H1 (cell line): ENCODE results near the gene TRAPPC2L. TPM values are rescaled to one million over a fixed set of nuclear protein-coding genes. Genes with fewer than 3 reads are reported as not detected.

ENCODE experiments used
- CTCF ChIA-PET: fragments of 300-600 bp; sonication (Branson Sonifier 250); formaldehyde crosslinking; loops from one replicate; lab custom pipeline; 2021; ENCODE audit not compliant: partially characterized antibody; lab: Charles Lee
- POLR2A ChIA-PET: fragments of 300-600 bp; sonication (Branson Sonifier 250); formaldehyde crosslinking; loops from one replicate; lab custom pipeline; 2021; ENCODE audit warnings: inconsistent platforms; ENCODE audit not compliant: partially characterized antibody; lab: Charles Lee
- DNase-seq, 2 experiments: peaks; one replicate each; pipeline versions ENCODE4 v3.0.0 to v3.0.0-alpha.2; 2010 to 2022; ENCODE audit warnings: low spot score in 2 of 2, low read depth in 1 of 2, mixed read lengths in 1 of 2
- FAIRE-seq: peaks from 2 replicates; lab custom pipeline; 2011; peaks lifted over from hg19 to GRCh38; lab: Jason Lieb, UNC
- H2AFZ ChIP-seq: 2 replicates; pipeline ENCODE4 v1.8.1; 2012; ENCODE audit warnings: low read length, inconsistent platforms
- H2AK5ac ChIP-seq: 2 replicates; pipeline ENCODE4 v1.6.1; 2013; ENCODE audit warnings: low read depth, low read length
- H2BK120ac ChIP-seq: replicated peaks from 2 replicates; pipeline ENCODE3; 2013; ENCODE audit warnings: low read depth, low read length, inconsistent platforms
- H2BK12ac ChIP-seq: 2 replicates; pipeline ENCODE4 v1.6.1; 2013; ENCODE audit warnings: low read depth, low read length
- H2BK15ac ChIP-seq: 2 replicates; pipeline ENCODE4 v1.6.1; 2013; ENCODE audit warnings: low read length
- H2BK20ac ChIP-seq: 2 replicates; pipeline ENCODE4 v1.6.1; 2013; ENCODE audit warnings: low read length
- H2BK5ac ChIP-seq: 2 replicates; pipeline ENCODE4 v1.6.1; 2013; ENCODE audit warnings: low read depth, low read length
- H3K14ac ChIP-seq: 2 replicates; pipeline ENCODE4 v1.6.1; 2013; ENCODE audit warnings: inconsistent platforms; ENCODE audit not compliant: insufficient read length
- H3K18ac ChIP-seq: 2 replicates; pipeline ENCODE4 v1.6.1; 2013; ENCODE audit warnings: low read length; ENCODE audit errors: extremely low read depth
- H3K23ac ChIP-seq: 2 replicates; pipeline ENCODE4 v1.6.1; 2013; ENCODE audit warnings: inconsistent platforms; ENCODE audit not compliant: insufficient read length
- H3K23me2 ChIP-seq: 2 replicates; pipeline ENCODE4 v1.6.1; 2013; ENCODE audit warnings: low read depth, low read length
- H3K27ac ChIP-seq: 2 replicates; pipeline ENCODE4 v1.6.1; 2011; ENCODE audit warnings: low read depth, low read length, inconsistent platforms
- H3K27me3 ChIP-seq, 4 experiments: replicated peaks in 1 of 4; 1 replicate in 1 of 4; 2 replicates in 3 of 4; pipeline versions ENCODE4 v1.6.1 to v1.8.1; 2011 to 2013; ENCODE audit warnings: low read length in 3 of 4, mild to moderate bottlenecking in 3 of 4, inconsistent platforms in 2 of 4, mixed read lengths in 2 of 4, moderate library complexity in 1 of 4; ENCODE audit not compliant: control insufficient read depth in 3 of 4, insufficient read depth in 3 of 4; ENCODE audit errors: extremely low read depth in 1 of 4
- H3K36me3 ChIP-seq, 4 experiments: 2 replicates each; pipeline versions ENCODE4 v1.6.1 to v1.8.1; 2011 to 2013; ENCODE audit warnings: mild to moderate bottlenecking in 4 of 4, low read length in 3 of 4, moderate library complexity in 2 of 4, control low read depth in 1 of 4, inconsistent platforms in 1 of 4; ENCODE audit not compliant: insufficient read depth in 4 of 4, control insufficient read depth in 2 of 4
- H3K4ac ChIP-seq: replicated peaks from 2 replicates; pipeline ENCODE3; 2013; ENCODE audit warnings: low read length, low read depth, mixed read lengths, inconsistent platforms; ENCODE audit not compliant: insufficient read length
- H3K4me1 ChIP-seq, 4 experiments: replicated peaks in 1 of 4; 1 replicate in 1 of 4; 2 replicates in 3 of 4; pipeline versions ENCODE4 v1.6.1 to v1.8.1; 2011 to 2013; ENCODE audit warnings: low read length in 3 of 4, inconsistent platforms in 2 of 4, mixed read lengths in 1 of 4; ENCODE audit not compliant: insufficient read depth in 4 of 4, control insufficient read depth in 3 of 4
- H3K4me2 ChIP-seq, 2 experiments: 2 replicates each; pipeline versions ENCODE4 v1.6.1 to v1.8.1; 2011 to 2013; ENCODE audit warnings: low read depth in 2 of 2, low read length in 2 of 2, control low read depth in 1 of 2, inconsistent platforms in 1 of 2, mild to moderate bottlenecking in 1 of 2; ENCODE audit not compliant: insufficient read depth in 1 of 2
- H3K4me3 ChIP-seq, 4 experiments: fragments of 200-600, 300-600 bp in 1 of 4; sonication (generic), shearing (Covaris generic), sonication (Bioruptor Twin) in 1 of 4; 2 replicates each; pipeline versions ENCODE4 v1.5.1 to v1.8.1; 2011 to 2016; ENCODE audit warnings: low read length in 4 of 4, low read depth in 3 of 4, control low read depth in 2 of 4, inconsistent platforms in 2 of 4, mild to moderate bottlenecking in 2 of 4, mixed read lengths in 1 of 4, moderate library complexity in 1 of 4; ENCODE audit not compliant: insufficient read depth in 2 of 4; ENCODE audit errors: extremely low read depth in 1 of 4
- H3K56ac ChIP-seq: replicated peaks from 2 replicates; pipeline ENCODE3; 2013; ENCODE audit warnings: low read depth, mild to moderate bottlenecking, mixed read lengths, low read length, inconsistent platforms; ENCODE audit not compliant: insufficient read length
- H3K79me1 ChIP-seq: 2 replicates; pipeline ENCODE4 v1.6.1; 2013; ENCODE audit warnings: low read depth, low read length, control low read depth
- H3K79me2 ChIP-seq, 2 experiments: 2 replicates each; pipeline versions ENCODE4 v1.6.1 to v1.8.1; 2012 to 2013; ENCODE audit warnings: low read length in 2 of 2, mild to moderate bottlenecking in 2 of 2, inconsistent platforms in 1 of 2; ENCODE audit not compliant: insufficient read depth in 2 of 2, control insufficient read depth in 1 of 2
- H3K9ac ChIP-seq, 4 experiments: replicated peaks in 1 of 4; 1 replicate in 1 of 4; 2 replicates in 3 of 4; pipeline versions ENCODE4 v1.6.1 to v1.8.1; 2011 to 2013; ENCODE audit warnings: low read depth in 3 of 4, low read length in 3 of 4, control low read depth in 2 of 4, mild to moderate bottlenecking in 2 of 4, moderate library complexity in 2 of 4, inconsistent platforms in 1 of 4; ENCODE audit errors: extremely low read depth in 1 of 4
- H3K9me3 ChIP-seq, 2 experiments: 2 replicates each; pipeline versions ENCODE4 v1.6.1 to v1.8.1; 2012 to 2013; ENCODE audit warnings: mild to moderate bottlenecking in 2 of 2, moderate library complexity in 2 of 2, control low read depth in 1 of 2, inconsistent platforms in 1 of 2, low read depth in 1 of 2, low read length in 1 of 2, mixed read lengths in 1 of 2; ENCODE audit not compliant: insufficient read depth in 2 of 2
- H4K20me1 ChIP-seq, 2 experiments: replicated peaks in 1 of 2; 2 replicates each; pipeline versions ENCODE3 to v1.8.1; 2011 to 2013; ENCODE audit warnings: inconsistent platforms in 2 of 2, low read length in 2 of 2, mild to moderate bottlenecking in 1 of 2; ENCODE audit not compliant: insufficient read depth in 2 of 2, control insufficient read depth in 1 of 2
- H4K5ac ChIP-seq: 2 replicates; pipeline ENCODE4 v1.6.1; 2013; ENCODE audit warnings: low read length, low read depth, mixed read lengths, inconsistent platforms; ENCODE audit not compliant: insufficient read length
- H4K8ac ChIP-seq: 2 replicates; pipeline ENCODE4 v1.8.0; 2013; ENCODE audit warnings: mild to moderate bottlenecking, moderate library complexity, low read length, inconsistent platforms; ENCODE audit not compliant: insufficient read depth; ENCODE audit errors: extremely low read depth
- H4K91ac ChIP-seq: replicated peaks from 2 replicates; pipeline ENCODE3; 2013; ENCODE audit warnings: low read length, mixed read lengths, inconsistent platforms; ENCODE audit not compliant: insufficient read length
- SP4 ChIP-seq: IDR thresholded peaks from 2 replicates; pipeline ENCODE4 v1.6.1; 2012; ENCODE audit warnings: low read length, inconsistent platforms
- WGBS, 2 experiments: shearing (Covaris generic) in 1 of 2; methylation state at CpG; one replicate each; pipeline versions ENCODE4 v1.1.6 to v1.1.7; 2013 to 2015; ENCODE audit warnings: low lambda C conversion rate in 2 of 2, mixed read lengths in 2 of 2, inconsistent platforms in 1 of 2, low coverage in 1 of 2, missing lambda C conversion rate in 1 of 2; ENCODE audit not compliant: insufficient replicate concordance in 2 of 2, insufficient coverage in 1 of 2, insufficient read length in 1 of 2; ENCODE audit errors: extremely low coverage in 1 of 2, missing lambda C conversion rate in 1 of 2; 5-methylcytosine and 5-hydroxymethylcytosine counted together
- polyA plus RNA-seq, 7 experiments: library from polyadenylated mRNA; depleted of rRNA in 3 of 7; stranded (reverse) in 5 of 7; unstranded in 2 of 7; fragments of >200 nt in 5 of 7; fragments of 200-250 nt in 2 of 7; gene quantifications; 1 replicate in 5 of 7; 2 replicates in 1 of 7; 4 replicates in 1 of 7; pipeline versions ENCODE4 v1.2.1 to v1.2.3, GENCODE V29; 2011 to 2013; ENCODE audit warnings: missing spikeins in 2 of 7, mixed read lengths in 2 of 7
- total RNA-seq: library from RNA; stranded (reverse); fragmentation: NEBNext Ultra II Directional; extraction: Animal tissue kit (Norgen Biotek cat#: 25700); gene quantifications from 2 replicates; pipeline ENCODE4 v1.2.1, GENCODE V29; 2021

TRAPPC2L gene
- total and polyA plus RNA-seq, 2 of the 8 experiments (the other 6 are each of a cell fraction or from before 2014, with no cell fraction given), result 98.7 to 133 TPM

- Histone ChIP-seq H3K56ac (no peak overlapping the region), H2BK5ac (no peak overlapping the region; the same call in 1 of the 2 replicates), H3K79me2 (no peaks in the 10 kb centered on the region), H2AK5ac (no peak overlapping the region), H3K23ac (no peak overlapping the region), H2AFZ (no peak overlapping the region), H3K27ac (no peak overlapping the region), H4K8ac (peak overlapping the region; percentile 14; the same call in 1 of the 2 replicates), H2BK20ac (no peak overlapping the region), H4K20me1 (no peaks in the 10 kb centered on the region), H3K27me3 (no peaks in the 10 kb centered on the region), H3K9ac (no peak overlapping the region), H3K23me2 (no peaks in the 10 kb centered on the region), H3K18ac (no peak overlapping the region), H3K4me2 (no peak overlapping the region)
- 90% methylated on average over 23 of the region's 24 CpGs; no CpG with 5 or more reads in 1 of the 2 experiments for WGBS, 2 experiments
- no peak for DNase-seq
- CTCF ChIA-PET, result interaction anchor here (1.0 to 2.7 kb wide), 10 partner anchors 11 to 297 kb away, joined by 3 to 10 read pairs (median 6); partner anchors contain the start of gene TRAPPC2L
- TF ChIP-seq SP4, result no peak
- TF ChIP-seq, all 59 proteins: peak for 0
- Histone ChIP-seq H4K91ac (no peak overlapping the region), H3K14ac (no peak overlapping the region), H3K4me3 (no peak overlapping the region), H4K5ac (no peak overlapping the region), H3K4ac (no peak overlapping the region), H2BK12ac (no peak overlapping the region), H2BK120ac (no peak overlapping the region), H3K9me3 (no peaks in the 10 kb centered on the region), H2BK15ac (no peak overlapping the region), H3K4me1 (no peaks in the 10 kb centered on the region), H3K36me3 (peaks cover 0 to 6% (median under 1%) of the 10 kb centered on the region in 4 experiments; a peak in 2 of 8 replicates), H3K79me1 (no peaks in the 10 kb centered on the region)
- POLR2A ChIA-PET, result interaction anchor here (0.9 to 1.8 kb wide), 2 partner anchors 35 to 36 kb away, joined by 3 to 5 read pairs; no protein-coding TSS in a partner anchor
- FAIRE-seq, result no peak
Observed at GRCh38 chr16:88839745-88840599, 17.0 kb upstream of the TRAPPC2L start.
